ENCODE results near the gene PRR7. TPM values are rescaled to one million over a fixed set of nuclear protein-coding genes. Genes with fewer than 3 reads are reported as not detected.
A peak's percentile ranks its signal among the peaks of the same experiment; 100 is the strongest.

The PRR7 gene
- total and polyA plus RNA-seq, 5 donors = 0.27 to 0.45 (median 0.34) TPM; not detected in 1

DNA sequence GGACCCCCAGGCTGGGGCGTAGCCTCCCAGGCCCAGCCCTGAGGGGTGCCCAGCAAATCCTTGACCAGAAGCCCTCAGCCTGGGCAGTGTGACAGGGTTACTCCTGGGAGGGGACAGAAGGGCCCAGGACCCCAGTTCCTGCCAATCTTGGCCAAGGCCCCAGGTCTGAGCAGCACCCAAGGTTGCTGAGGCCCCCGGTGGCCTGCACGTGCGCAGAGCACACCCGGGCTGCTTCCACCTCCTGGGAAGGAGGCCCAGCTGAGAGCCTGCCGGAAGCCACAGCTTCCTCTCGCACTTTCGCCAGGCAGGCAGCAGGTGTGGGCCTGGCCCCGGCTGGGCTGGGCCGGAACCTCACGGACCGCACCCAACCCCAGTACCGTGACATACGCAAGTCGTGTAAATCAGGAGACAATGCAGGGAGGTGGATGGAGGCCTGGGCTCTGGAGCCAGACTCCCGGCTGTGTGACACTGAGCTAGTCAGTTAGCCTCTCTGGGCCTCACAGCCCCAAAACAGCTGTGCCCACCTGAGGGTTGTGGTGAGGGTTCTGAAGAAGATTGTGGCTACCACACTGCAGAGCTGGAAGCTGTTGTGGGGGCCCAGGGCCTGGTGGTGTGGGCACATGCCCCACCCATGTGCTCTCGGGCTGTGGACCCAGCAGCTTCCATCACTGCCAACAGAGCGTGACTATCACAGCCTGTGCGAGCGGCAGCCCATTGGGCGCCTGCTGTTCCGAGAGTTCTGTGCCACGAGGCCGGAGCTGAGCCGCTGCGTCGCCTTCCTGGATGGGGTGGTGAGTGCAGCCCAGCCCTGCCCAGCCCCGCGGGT is 15.1 kb upstream of the PRR7 start:
- Histone ChIP-seq H3K27ac (ENCODE audit: low read length) (no peak overlapping the region), H3K4me1 (ENCODE audit: control insufficient read depth, insufficient read depth, low read length) (peaks cover 7% of the 10 kb centered on the region), H3K27me3 (ENCODE audit: control insufficient read depth, insufficient read depth) (no peaks in the 10 kb centered on the region), H3K9me3 (ENCODE audit: control insufficient read depth, low read length) (no peaks in the 10 kb centered on the region), H3K4me3 (ENCODE audit: low read length) (no peak overlapping the region)
- intact Hi-C loops (cut with DNase I) = no loop called here
- DNase-seq (peak; percentile 30 to 69 (median 69)), ATAC-seq (no peak)
- 74% methylated on average over 29 of the region's 29 CpGs for WGBS

GRCh38 chr5:177432143-177432838 is 14.3 kb upstream of the PRR7 start:
- H3K4me1 ChIP-seq (ENCODE audit: control insufficient read depth, insufficient read depth, low read length) = peaks cover 5% of the 10 kb centered on the region
- peak; percentile 14 to 42 for ATAC-seq
- H3K27me3 ChIP-seq (ENCODE audit: control insufficient read depth, insufficient read depth) = no peaks in the 10 kb centered on the region
- intact Hi-C loops (cut with DNase I) = no loop called here
- no peak overlapping the region for H3K27ac ChIP-seq (ENCODE audit: low read length)
- WGBS = 79% methylated on average over 18 of the region's 18 CpGs
- no peak overlapping the region for H3K4me3 ChIP-seq (ENCODE audit: low read length)
- H3K9me3 ChIP-seq (ENCODE audit: control insufficient read depth, low read length) = no peaks in the 10 kb centered on the region
- DNase-seq = peak in 2 of 3 donors; percentile 65 to 69

DNA sequence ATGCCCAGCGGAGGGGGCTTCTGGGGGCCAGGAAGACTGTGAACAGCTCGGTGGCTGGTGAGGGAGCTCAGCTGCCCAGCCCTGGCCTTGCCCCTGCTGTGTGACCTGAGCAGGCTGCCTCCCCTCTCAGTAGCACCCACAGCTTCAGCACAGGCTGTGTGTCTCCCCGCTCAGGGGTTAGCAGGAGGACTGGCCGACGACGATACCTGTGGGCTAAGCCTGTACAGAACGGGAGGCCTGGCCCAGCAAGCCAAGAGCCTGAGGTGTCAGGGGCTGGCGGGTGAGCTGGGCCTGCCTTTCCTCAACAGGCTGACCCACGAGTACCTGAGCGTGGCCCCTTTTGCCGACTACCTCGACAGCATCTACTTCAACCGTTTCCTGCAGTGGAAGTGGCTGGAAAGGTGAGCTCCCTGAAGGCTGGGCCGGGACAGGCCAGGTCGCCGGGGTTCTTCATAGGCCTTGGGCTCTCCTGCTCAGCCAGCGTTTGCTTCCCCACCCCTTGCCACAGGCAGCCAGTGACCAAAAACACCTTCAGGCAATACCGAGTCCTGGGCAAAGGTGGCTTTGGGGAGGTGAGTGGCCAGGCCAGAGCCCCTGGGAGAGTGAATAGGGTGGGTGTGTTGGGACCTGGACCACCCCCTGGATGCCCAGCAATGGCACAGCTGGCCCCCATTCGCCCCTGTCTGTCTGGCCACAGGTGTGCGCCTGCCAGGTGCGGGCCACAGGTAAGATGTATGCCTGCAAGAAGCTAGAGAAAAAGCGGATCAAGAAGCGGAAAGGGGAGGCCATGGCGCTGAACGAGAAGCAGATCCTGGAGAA is 13.6 kb upstream of the PRR7 start:
- Histone ChIP-seq H3K27ac (ENCODE audit: low read length) (no peak overlapping the region), H3K4me1 (ENCODE audit: control insufficient read depth, insufficient read depth, low read length) (peaks cover 2% of the 10 kb centered on the region), H3K27me3 (ENCODE audit: control insufficient read depth, insufficient read depth) (no peaks in the 10 kb centered on the region), H3K9me3 (ENCODE audit: control insufficient read depth, low read length) (no peaks in the 10 kb centered on the region), H3K4me3 (ENCODE audit: low read length) (no peak overlapping the region)
- 94% methylated on average over 25 of the region's 25 CpGs for WGBS
- ATAC-seq = no peak
- intact Hi-C loops (cut with DNase I) = no loop called here
- peak in 2 of 3 donors; percentile 39 to 48 for DNase-seq

GRCh38 chr5:177433658-177434217 is 12.9 kb upstream of the PRR7 start:
- intact Hi-C loops (cut with DNase I) = no loop called here
- H3K9me3 ChIP-seq (ENCODE audit: control insufficient read depth, low read length) = no peaks in the 10 kb centered on the region
- DNase-seq = peak in 2 of 3 donors; percentile 53
- no peak overlapping the region for H3K27ac ChIP-seq (ENCODE audit: low read length)
- H3K4me1 ChIP-seq (ENCODE audit: control insufficient read depth, insufficient read depth, low read length) = no peaks in the 10 kb centered on the region
- no peak for ATAC-seq
- 94% methylated on average over 29 of the region's 29 CpGs for WGBS
- no peaks in the 10 kb centered on the region for H3K27me3 ChIP-seq (ENCODE audit: control insufficient read depth, insufficient read depth)
- H3K4me3 ChIP-seq (ENCODE audit: low read length) = no peak overlapping the region

- intact Hi-C loops (cut with DNase I) = no loop called here
- Histone ChIP-seq H3K4me3 (ENCODE audit: low read length) (no peak overlapping the region), H3K27me3 (ENCODE audit: control insufficient read depth, insufficient read depth) (no peaks in the 10 kb centered on the region), H3K27ac (ENCODE audit: low read length) (no peak overlapping the region), H3K4me1 (ENCODE audit: control insufficient read depth, insufficient read depth, low read length) (no peaks in the 10 kb centered on the region), H3K9me3 (ENCODE audit: control insufficient read depth, low read length) (no peaks in the 10 kb centered on the region)
- WGBS = 88% methylated on average over 8 of the region's 8 CpGs
- DNase-seq = peak in 2 of 3 donors; percentile 23 to 41
- no peak for ATAC-seq
These were observed 12.2 kb upstream of the PRR7 start for GRCh38 chr5:177434437-177434836.

GRCh38 chr5:177434942-177435738 is 11.5 kb upstream of the PRR7 start:
- Histone ChIP-seq H3K27ac (ENCODE audit: low read length) (no peak overlapping the region), H3K4me3 (ENCODE audit: low read length) (no peak overlapping the region), H3K4me1 (ENCODE audit: control insufficient read depth, insufficient read depth, low read length) (no peaks in the 10 kb centered on the region), H3K9me3 (ENCODE audit: control insufficient read depth, low read length) (no peaks in the 10 kb centered on the region), H3K27me3 (ENCODE audit: control insufficient read depth, insufficient read depth) (no peaks in the 10 kb centered on the region)
- ATAC-seq = no peak
- intact Hi-C loops (cut with DNase I) = no loop called here
- DNase-seq = peak in 2 of 3 donors; percentile 34 to 36
- 95% methylated on average over 20 of the region's 20 CpGs for WGBS

GRCh38 chr5:177435847-177436536 is 10.6 kb upstream of the PRR7 start:
- no peak overlapping the region for H3K27ac ChIP-seq (ENCODE audit: low read length)
- H3K9me3 ChIP-seq (ENCODE audit: control insufficient read depth, low read length) = no peaks in the 10 kb centered on the region
- H3K27me3 ChIP-seq (ENCODE audit: control insufficient read depth, insufficient read depth) = no peaks in the 10 kb centered on the region
- intact Hi-C loops (cut with DNase I) = no loop called here
- no peaks in the 10 kb centered on the region for H3K4me1 ChIP-seq (ENCODE audit: control insufficient read depth, insufficient read depth, low read length)
- ATAC-seq (no peak), DNase-seq (peak in 2 of 3 donors; percentile 53 to 55)
- no peak overlapping the region for H3K4me3 ChIP-seq (ENCODE audit: low read length)
- WGBS = 95% methylated on average over 37 of the region's 37 CpGs

DNA sequence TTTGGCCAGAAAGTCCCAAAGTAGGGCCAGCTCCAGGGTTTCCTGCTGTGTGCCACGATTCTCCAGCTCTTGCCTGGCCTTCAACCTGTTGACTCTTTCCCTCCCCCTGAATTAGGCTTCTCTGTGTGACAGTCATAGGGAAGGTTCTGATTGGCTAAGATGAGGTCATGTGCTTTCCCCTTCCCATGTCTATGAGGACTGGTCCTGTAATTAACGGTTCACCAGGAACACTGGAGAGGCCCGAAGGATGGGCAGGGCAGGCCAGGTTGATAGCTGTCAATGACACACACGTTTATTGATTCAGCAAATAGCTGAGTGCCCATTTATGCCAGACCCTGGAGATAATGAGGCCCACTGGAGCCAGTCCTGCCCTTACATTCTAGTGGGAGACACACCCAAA is 9.0 kb upstream of the PRR7 start:
- H3K4me3 ChIP-seq (ENCODE audit: low read length) = no peak overlapping the region
- intact Hi-C loops (cut with DNase I) = no loop called here
- H3K27ac ChIP-seq (ENCODE audit: low read length) = no peak overlapping the region
- ATAC-seq (no peak), DNase-seq (peak in 1 of 3 donors; percentile 4)
- no peaks in the 10 kb centered on the region for H3K9me3 ChIP-seq (ENCODE audit: control insufficient read depth, low read length)
- H3K27me3 ChIP-seq (ENCODE audit: control insufficient read depth, insufficient read depth) = no peaks in the 10 kb centered on the region
- no peaks in the 10 kb centered on the region for H3K4me1 ChIP-seq (ENCODE audit: control insufficient read depth, insufficient read depth, low read length)
- 72% methylated on average over 4 of the region's 4 CpGs for WGBS

DNA sequence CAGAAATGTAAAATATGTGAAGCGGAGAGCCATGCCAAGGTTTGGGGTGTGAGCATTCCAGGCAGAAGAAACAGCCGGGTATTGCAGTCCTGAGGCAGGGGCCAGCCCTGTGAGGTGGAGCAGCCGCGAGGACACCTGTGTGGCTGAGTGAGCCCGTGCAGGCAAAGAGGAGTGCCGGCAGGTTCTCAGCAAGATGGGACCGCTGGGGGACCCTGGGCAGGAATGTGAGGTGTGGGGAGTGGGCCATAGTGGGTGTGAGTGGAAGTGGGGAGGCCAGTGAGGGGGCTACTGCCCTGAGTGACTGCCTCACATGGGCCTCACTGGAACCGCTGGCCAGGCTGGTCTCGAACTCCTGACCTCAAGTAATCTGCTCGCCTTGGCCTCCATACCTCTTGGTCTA is 8.1 kb upstream of the PRR7 start:
- H3K4me3 ChIP-seq (ENCODE audit: low read length) = no peak overlapping the region
- H3K27ac ChIP-seq (ENCODE audit: low read length) = no peak overlapping the region
- peak in 2 of 3 donors; percentile 36 to 46 for DNase-seq
- intact Hi-C loops (cut with DNase I) = no loop called here
- no peaks in the 10 kb centered on the region for H3K27me3 ChIP-seq (ENCODE audit: control insufficient read depth, insufficient read depth)
- 90% methylated on average over 10 of the region's 10 CpGs for WGBS
- no peaks in the 10 kb centered on the region for H3K4me1 ChIP-seq (ENCODE audit: control insufficient read depth, insufficient read depth, low read length)
- no peaks in the 10 kb centered on the region for H3K9me3 ChIP-seq (ENCODE audit: control insufficient read depth, low read length)
- no peak for ATAC-seq

Measured in right cardiac atrium (tissue), 5 donors.